GM12874 (cell line): ENCODE measurements around the gene CDKL5.

Source experiments
- CTCF ChIP-seq: IDR thresholded peaks from 2 replicates; pipeline ENCODE4 v1.5.1; 2011; ENCODE audit warnings: low read depth, mild to moderate bottlenecking, control low read depth, low read length, moderate library complexity; ENCODE audit not compliant: insufficient read depth

Gene CDKL5

GRCh38 chrX:18620349-18620748, 194.9 kb downstream of the CDKL5 start:
- no peak for TF ChIP-seq CTCF

DNA sequence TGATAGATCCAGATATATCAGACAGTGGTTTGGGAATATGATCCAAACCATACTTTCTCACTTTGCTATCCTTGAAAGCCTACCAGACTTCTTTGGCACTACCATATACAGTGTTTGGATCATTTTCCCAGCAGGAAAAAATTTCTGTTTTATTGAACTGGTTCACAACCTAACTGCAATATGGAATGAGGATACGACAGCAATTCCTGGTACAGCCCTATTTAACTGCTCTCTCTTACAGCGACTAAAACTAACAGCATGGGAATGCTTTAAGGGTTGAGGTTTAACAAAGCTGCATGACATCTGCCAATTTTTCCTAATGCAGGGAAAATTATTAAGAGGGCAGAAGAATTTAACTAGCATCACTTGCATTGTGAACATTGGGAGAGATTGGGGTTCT, 199.2 kb downstream of the CDKL5 start:
- TF ChIP-seq CTCF: no peak

DNA sequence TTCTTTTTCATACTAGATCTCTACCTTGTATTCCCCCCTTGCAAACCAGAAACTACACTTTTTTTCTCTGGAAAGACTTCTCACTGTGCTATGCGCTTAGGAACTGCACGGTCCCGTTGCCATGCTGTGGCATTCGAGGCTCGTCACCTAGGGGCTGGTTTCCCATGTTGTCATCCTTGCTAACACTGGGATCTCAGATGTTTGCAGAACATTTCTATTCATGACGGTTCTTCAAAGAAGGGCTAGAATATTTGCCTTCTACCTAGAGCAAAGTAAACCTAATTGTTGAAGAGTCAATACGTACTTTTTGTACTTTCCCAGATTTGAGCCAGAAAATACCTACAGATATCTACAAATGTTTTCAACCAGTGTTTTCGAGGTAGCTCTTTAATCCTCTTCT, 205.5 kb downstream of the CDKL5 start:
- no peak for TF ChIP-seq CTCF

GRCh38 chrX:18638398-18638797, 213.0 kb downstream of the CDKL5 start:
- TF ChIP-seq CTCF: no peak

- no peak for TF ChIP-seq CTCF
Observed at GRCh38 chrX:18639280-18639679, 213.9 kb downstream of the CDKL5 start.

DNA sequence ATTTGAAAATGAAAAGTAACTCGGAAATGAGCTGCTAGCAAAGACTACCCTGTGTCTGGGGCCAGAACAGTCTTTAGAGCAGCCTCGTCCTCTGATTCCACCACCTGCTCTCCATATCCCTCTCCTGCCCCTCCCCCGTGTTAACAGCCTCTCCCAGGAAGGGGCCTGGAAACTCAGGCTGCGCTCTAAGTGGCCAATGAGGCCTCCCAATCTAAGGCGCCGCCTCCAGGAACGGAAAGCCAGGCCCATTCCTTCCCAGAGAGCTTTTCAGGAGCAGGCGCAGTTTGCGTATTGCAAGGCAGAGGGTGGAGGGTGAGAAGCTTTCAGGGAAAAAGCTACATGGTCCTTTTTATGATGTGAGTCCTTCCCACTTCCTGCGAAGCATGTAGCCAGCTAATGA, 215.3 kb downstream of the CDKL5 start:
- TF ChIP-seq CTCF: no peak

DNA sequence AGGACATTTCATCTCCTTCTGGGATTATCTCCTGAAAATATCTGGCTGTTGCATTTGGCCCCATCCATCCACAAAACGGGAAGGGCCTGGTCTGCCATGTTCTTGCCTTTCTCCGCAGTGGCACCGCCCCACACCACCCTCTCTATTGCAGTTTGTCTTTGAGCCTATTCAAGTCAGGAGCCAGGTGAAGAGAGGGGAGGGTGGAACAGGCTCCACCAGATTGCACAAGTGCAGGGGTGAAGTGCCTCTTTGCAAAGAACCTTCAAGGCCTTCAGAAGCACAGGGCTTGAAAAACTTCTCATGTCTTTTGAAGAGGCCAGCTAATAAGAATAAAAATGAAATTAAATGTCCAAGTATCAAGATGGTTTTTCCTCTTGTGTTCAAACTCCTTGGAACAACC, 217.8 kb downstream of the CDKL5 start:
- TF ChIP-seq CTCF: no peak

DNA sequence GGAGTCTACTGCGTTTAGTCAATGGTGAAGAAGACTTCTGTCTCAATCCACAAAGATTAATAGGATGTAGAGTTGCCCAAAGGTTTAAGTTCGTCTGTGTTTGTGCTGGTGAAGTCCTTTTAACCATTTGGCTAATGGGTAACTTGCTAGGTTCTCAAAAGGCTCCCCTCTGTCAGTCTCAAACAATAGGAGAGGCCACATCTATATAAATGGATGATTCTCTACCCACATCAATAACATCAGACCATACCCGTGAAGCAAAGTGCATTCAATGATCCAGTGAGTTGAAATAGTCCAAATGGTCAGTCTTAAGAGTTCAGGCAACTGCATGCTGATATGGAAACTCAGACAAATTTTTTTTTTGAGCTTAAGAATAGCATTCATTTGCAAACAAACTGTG, 218.4 kb downstream of the CDKL5 start:
- TF ChIP-seq CTCF: no peak
